K562 (cell line): ENCODE data around the gene TMEM89. TPM values are rescaled to one million over a fixed set of nuclear protein-coding genes. Genes with fewer than 3 reads are reported as not detected.
A peak's percentile ranks its signal among the peaks of the same experiment; 100 is the strongest.

Source experiments
- ATF1 ChIP-seq, 2 experiments: fragments of 450-650 bp in 1 of 2; IDR thresholded peaks; 2 replicates each; pipeline ENCODE4 v1.6.1; 2016; ENCODE audit warnings: missing compliant biosample characterization in 1 of 2, missing genetic modification characterization in 1 of 2
- BACH1 ChIP-seq: fragments of 200-800 bp; sonication (Bioruptor generic); IDR thresholded peaks from 2 replicates; pipeline ENCODE4 v1.6.1; 2016; ENCODE audit warnings: missing genetic modification characterization, missing compliant biosample characterization
- CREB1 ChIP-seq, 2 experiments: sonication (generic) in 1 of 2; formaldehyde crosslinking in 1 of 2; IDR thresholded peaks; 2 replicates each; pipeline versions ENCODE4 v1.6.1 to v1.8.0; 2012 to 2022; ENCODE audit warnings: inconsistent platforms in 1 of 2, mild to moderate bottlenecking in 1 of 2, missing genetic modification reagents in 1 of 2, moderate library complexity in 1 of 2
- DMBX1 ChIP-seq: fragments of 250-450 bp; sonication (Bioruptor Pico); IDR thresholded peaks from 2 replicates; pipeline ENCODE4 v1.8.0; 2022; ENCODE audit warnings: inconsistent platforms, mild to moderate bottlenecking, moderate library complexity, borderline replicate concordance
- EZH2 ChIP-seq: IDR thresholded peaks from 2 replicates; pipeline ENCODE4 v1.6.1; 2012; ENCODE audit warnings: low read depth, mild to moderate bottlenecking, inconsistent platforms, low read length, borderline replicate concordance
- MEIS2 ChIP-seq: fragments of 450-650 bp; IDR thresholded peaks from 2 replicates; pipeline ENCODE4 v1.6.1; 2014; ENCODE audit warnings: mild to moderate bottlenecking; ENCODE audit not compliant: partially characterized antibody
- PHF20 ChIP-seq: fragments of 450-650 bp; IDR thresholded peaks from 2 replicates; pipeline ENCODE4 v1.6.1; 2018; ENCODE audit not compliant: partially characterized antibody
- RB1 ChIP-seq: fragments of 450-650 bp; IDR thresholded peaks from 2 replicates; pipeline ENCODE4 v1.6.1; 2017; ENCODE audit warnings: low read depth, mild to moderate bottlenecking
- RERE ChIP-seq: sonication (generic); formaldehyde crosslinking; IDR thresholded peaks from 2 replicates; pipeline ENCODE4 v1.8.0; 2023; ENCODE audit warnings: missing genetic modification reagents, mild to moderate bottlenecking, borderline replicate concordance
- RFX5 ChIP-seq: IDR thresholded peaks from 2 replicates; pipeline ENCODE4 v1.6.1; 2011; ENCODE audit warnings: low read depth, mild to moderate bottlenecking, improper control_type of control experiment, low read length
- SFPQ ChIP-seq: fragments of 200-400 bp; formaldehyde crosslinking; IDR thresholded peaks from 2 replicates; pipeline ENCODE4 v1.6.1; 2017; ENCODE audit warnings: mild to moderate bottlenecking, low read depth, low read length, moderate library complexity
- SMAD4 ChIP-seq: fragments of 250-450 bp; sonication (Bioruptor Pico); conservative IDR thresholded peaks from 2 replicates; pipeline ENCODE4 v1.8.0; 2021; ENCODE audit warnings: inconsistent platforms, mild to moderate bottlenecking, moderate library complexity
- SP1 ChIP-seq: sonication (generic); formaldehyde crosslinking; IDR thresholded peaks from 2 replicates; pipeline ENCODE4 v1.8.1; 2022; ENCODE audit warnings: mild to moderate bottlenecking, missing genetic modification reagents
- TCF3 ChIP-seq: sonication (generic); formaldehyde crosslinking; IDR thresholded peaks from 2 replicates; pipeline ENCODE4 v1.4.0; 2020; ENCODE audit warnings: mild to moderate bottlenecking, missing genetic modification reagents
- TEAD2 ChIP-seq: fragments of 450-650 bp; IDR thresholded peaks from 2 replicates; pipeline ENCODE4 v1.6.1; 2016; ENCODE audit warnings: missing genetic modification characterization, control low read depth, missing compliant biosample characterization
- YBX1 ChIP-seq: fragments of 450-650 bp; IDR thresholded peaks from 2 replicates; pipeline ENCODE4 v1.7.1; 2016; ENCODE audit warnings: mild to moderate bottlenecking
- ZBTB2 ChIP-seq: fragments of 450-650 bp; IDR thresholded peaks from 2 replicates; pipeline ENCODE4 v1.6.1; 2016; ENCODE audit warnings: antibody characterized with exemption
- ZNF174 ChIP-seq: fragments of 250-450 bp; sonication (Bioruptor Pico); IDR thresholded peaks from 2 replicates; pipeline ENCODE4 v1.4.0; 2020; ENCODE audit warnings: mild to moderate bottlenecking
- ZNF224 ChIP-seq: sonication (generic); formaldehyde crosslinking; IDR thresholded peaks from 2 replicates; pipeline ENCODE4 v1.8.0; 2022; ENCODE audit warnings: mild to moderate bottlenecking, missing genetic modification reagents
- ZNF778 ChIP-seq: fragments of 450-650 bp; formaldehyde crosslinking; IDR thresholded peaks from 2 replicates; pipeline ENCODE4 v1.4.0; 2020; ENCODE audit warnings: mild to moderate bottlenecking, moderate library complexity
- polyA plus RNA-seq, 8 experiments: library from polyadenylated mRNA; depleted of rRNA in 4 of 8; stranded (reverse) in 5 of 8; unstranded in 3 of 8; fragments of >200 nt; fragmentation: Nextera tagmentation in 2 of 8; fragmentation: Illumina TruSeq in 1 of 8; extraction: Ambion mirVana in 2 of 8; extraction: Trizol in 1 of 8; gene quantifications; 2 replicates each; pipeline versions ENCODE4 v1.2.1 to v1.2.3, GENCODE V29; 2011 to 2014; ENCODE audit warnings: inconsistent platforms in 1 of 8, missing spikeins in 1 of 8
- total RNA-seq, 7 experiments: library from RNA; depleted of rRNA in 6 of 7; stranded (reverse); fragments of >200 nt in 6 of 7; fragmentation: Illumina TruSeq in 2 of 7; extraction: Trizol in 2 of 7; gene quantifications; 2 replicates each; pipeline versions ENCODE4 v1.2.1 to v1.2.3, GENCODE V29; 2011 to 2021; ENCODE audit warnings: low replicate concordance in 1 of 7

The TMEM89 gene
- total and polyA plus RNA-seq, 9 of the 15 experiments (the other 6 are each of a cell fraction or from before 2014, with no cell fraction given), result not detected

DNA sequence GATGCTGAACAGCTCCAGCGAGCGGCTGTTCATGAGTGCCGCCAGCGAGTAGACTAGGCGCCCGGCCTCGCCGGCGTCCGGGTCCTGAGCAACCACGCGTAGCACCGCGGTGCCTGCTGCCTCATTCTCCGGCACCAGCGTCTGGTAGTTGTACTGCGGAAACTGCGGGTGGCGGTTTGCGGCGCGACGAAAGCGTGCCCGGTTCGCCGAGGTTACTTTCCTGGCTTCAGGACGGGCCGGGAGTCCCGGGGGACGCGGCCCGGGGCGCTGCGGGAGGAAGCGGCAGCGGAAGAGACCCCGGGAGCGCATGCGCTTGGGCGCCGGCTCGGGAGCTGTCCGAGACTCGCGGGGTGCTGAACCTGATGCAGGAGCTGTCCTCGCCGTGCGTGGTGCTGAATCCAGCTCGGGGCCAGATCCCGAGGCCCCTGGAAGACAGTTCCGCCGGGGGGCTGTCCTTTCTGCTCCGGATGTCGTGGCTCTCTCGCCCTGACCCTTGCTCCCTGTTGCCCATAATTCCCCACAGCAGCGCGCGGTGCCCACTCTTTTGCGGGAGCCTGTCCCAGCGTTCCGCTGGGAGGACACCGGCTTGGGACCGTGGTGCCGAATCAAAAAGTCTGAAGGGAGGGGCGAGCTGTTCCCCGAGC, 40.1 kb upstream of the TMEM89 start (continued):
- TF ChIP-seq RERE (CRISPR knock-in tag) (0 out of 2 replicates have a peak, but pooled peaks have one; percentile 95), DMBX1 (CRISPR knock-in tag) (peak; percentile 95; the same call in 1 of the 2 replicates), SMAD4 (peak; percentile 76), EZH2 (no peak), MEIS2 (peak; percentile 11), SFPQ (no peak), ZNF224 (CRISPR knock-in tag) (peak; percentile 98), YBX1 (no peak), ZNF174 (CRISPR knock-in tag) (no peak), ATF1 (CRISPR knock-in tag; IDR thresholded peaks at IDR 0.05) (peak; percentile 81), ATF1 (tag; IDR thresholded peaks at IDR 0.05) (no peak), CREB1 (IDR thresholded peaks at IDR 0.05) (no peak), CREB1 (CRISPR knock-in tag; IDR thresholded peaks at IDR 0.05) (peak; percentile 87), ZBTB2 (peak; percentile 75), RFX5 (no peak), BACH1 (tag) (peak; percentile 69; the same call in 1 of the 2 replicates), TEAD2 (no peak), PHF20 (no peak), RB1 (peak; percentile 49; the same call in 1 of the 2 replicates), SP1 (CRISPR knock-in tag) (peak; percentile 86), ZNF778 (CRISPR knock-in tag) (no peak), TCF3 (peak; percentile 63)
